ENCODE measurements around the gene LHFPL3.

GRCh38 chr7:104823177-104823576 lies 494.8 kb downstream of the LHFPL3 start:
- TF ChIP-seq CTCF (conservative IDR thresholded peaks at IDR 0.05) (no peak), ZFX (IDR thresholded peaks at IDR 0.05) (no peak)

Measured in C4-2B (cell line).